H1 (cell line): ENCODE data around the gene CUL9. TPM values are rescaled to one million over a fixed set of nuclear protein-coding genes. Genes with fewer than 3 reads are reported as not detected.

Source experiments
- CTCF ChIA-PET: fragments of 300-600 bp; sonication (Branson Sonifier 250); formaldehyde crosslinking; loops from one replicate; lab custom pipeline; 2021; ENCODE audit not compliant: partially characterized antibody; lab: Charles Lee
- POLR2A ChIA-PET: fragments of 300-600 bp; sonication (Branson Sonifier 250); formaldehyde crosslinking; loops from one replicate; lab custom pipeline; 2021; ENCODE audit warnings: inconsistent platforms; ENCODE audit not compliant: partially characterized antibody; lab: Charles Lee
- DNase-seq, 2 experiments: peaks; one replicate each; pipeline versions ENCODE4 v3.0.0 to v3.0.0-alpha.2; 2010 to 2022; ENCODE audit warnings: low spot score in 2 of 2, low read depth in 1 of 2, mixed read lengths in 1 of 2
- FAIRE-seq: peaks from 2 replicates; lab custom pipeline; 2011; peaks lifted over from hg19 to GRCh38; lab: Jason Lieb, UNC
- H2AFZ ChIP-seq: 2 replicates; pipeline ENCODE4 v1.8.1; 2012; ENCODE audit warnings: low read length, inconsistent platforms
- H2AK5ac ChIP-seq: 2 replicates; pipeline ENCODE4 v1.6.1; 2013; ENCODE audit warnings: low read depth, low read length
- H2BK120ac ChIP-seq: replicated peaks from 2 replicates; pipeline ENCODE3; 2013; ENCODE audit warnings: low read depth, low read length, inconsistent platforms
- H2BK12ac ChIP-seq: 2 replicates; pipeline ENCODE4 v1.6.1; 2013; ENCODE audit warnings: low read depth, low read length
- H2BK15ac ChIP-seq: 2 replicates; pipeline ENCODE4 v1.6.1; 2013; ENCODE audit warnings: low read length
- H2BK20ac ChIP-seq: 2 replicates; pipeline ENCODE4 v1.6.1; 2013; ENCODE audit warnings: low read length
- H2BK5ac ChIP-seq: 2 replicates; pipeline ENCODE4 v1.6.1; 2013; ENCODE audit warnings: low read depth, low read length
- H3K14ac ChIP-seq: 2 replicates; pipeline ENCODE4 v1.6.1; 2013; ENCODE audit warnings: inconsistent platforms; ENCODE audit not compliant: insufficient read length
- H3K18ac ChIP-seq: 2 replicates; pipeline ENCODE4 v1.6.1; 2013; ENCODE audit warnings: low read length; ENCODE audit errors: extremely low read depth
- H3K23ac ChIP-seq: 2 replicates; pipeline ENCODE4 v1.6.1; 2013; ENCODE audit warnings: inconsistent platforms; ENCODE audit not compliant: insufficient read length
- H3K23me2 ChIP-seq: 2 replicates; pipeline ENCODE4 v1.6.1; 2013; ENCODE audit warnings: low read depth, low read length
- H3K27ac ChIP-seq: 2 replicates; pipeline ENCODE4 v1.6.1; 2011; ENCODE audit warnings: low read depth, low read length, inconsistent platforms
- H3K27me3 ChIP-seq, 4 experiments: replicated peaks in 1 of 4; 1 replicate in 1 of 4; 2 replicates in 3 of 4; pipeline versions ENCODE4 v1.6.1 to v1.8.1; 2011 to 2013; ENCODE audit warnings: low read length in 3 of 4, mild to moderate bottlenecking in 3 of 4, inconsistent platforms in 2 of 4, mixed read lengths in 2 of 4, moderate library complexity in 1 of 4; ENCODE audit not compliant: control insufficient read depth in 3 of 4, insufficient read depth in 3 of 4; ENCODE audit errors: extremely low read depth in 1 of 4
- H3K36me3 ChIP-seq, 4 experiments: 2 replicates each; pipeline versions ENCODE4 v1.6.1 to v1.8.1; 2011 to 2013; ENCODE audit warnings: mild to moderate bottlenecking in 4 of 4, low read length in 3 of 4, moderate library complexity in 2 of 4, control low read depth in 1 of 4, inconsistent platforms in 1 of 4; ENCODE audit not compliant: insufficient read depth in 4 of 4, control insufficient read depth in 2 of 4
- H3K4ac ChIP-seq: replicated peaks from 2 replicates; pipeline ENCODE3; 2013; ENCODE audit warnings: low read length, low read depth, mixed read lengths, inconsistent platforms; ENCODE audit not compliant: insufficient read length
- H3K4me1 ChIP-seq, 4 experiments: replicated peaks in 1 of 4; 1 replicate in 1 of 4; 2 replicates in 3 of 4; pipeline versions ENCODE4 v1.6.1 to v1.8.1; 2011 to 2013; ENCODE audit warnings: low read length in 3 of 4, inconsistent platforms in 2 of 4, mixed read lengths in 1 of 4; ENCODE audit not compliant: insufficient read depth in 4 of 4, control insufficient read depth in 3 of 4
- H3K4me2 ChIP-seq, 2 experiments: 2 replicates each; pipeline versions ENCODE4 v1.6.1 to v1.8.1; 2011 to 2013; ENCODE audit warnings: low read depth in 2 of 2, low read length in 2 of 2, control low read depth in 1 of 2, inconsistent platforms in 1 of 2, mild to moderate bottlenecking in 1 of 2; ENCODE audit not compliant: insufficient read depth in 1 of 2
- H3K4me3 ChIP-seq, 4 experiments: fragments of 200-600, 300-600 bp in 1 of 4; sonication (generic), shearing (Covaris generic), sonication (Bioruptor Twin) in 1 of 4; 2 replicates each; pipeline versions ENCODE4 v1.5.1 to v1.8.1; 2011 to 2016; ENCODE audit warnings: low read length in 4 of 4, low read depth in 3 of 4, control low read depth in 2 of 4, inconsistent platforms in 2 of 4, mild to moderate bottlenecking in 2 of 4, mixed read lengths in 1 of 4, moderate library complexity in 1 of 4; ENCODE audit not compliant: insufficient read depth in 2 of 4; ENCODE audit errors: extremely low read depth in 1 of 4
- H3K56ac ChIP-seq: replicated peaks from 2 replicates; pipeline ENCODE3; 2013; ENCODE audit warnings: low read depth, mild to moderate bottlenecking, mixed read lengths, low read length, inconsistent platforms; ENCODE audit not compliant: insufficient read length
- H3K79me1 ChIP-seq: 2 replicates; pipeline ENCODE4 v1.6.1; 2013; ENCODE audit warnings: low read depth, low read length, control low read depth
- H3K79me2 ChIP-seq, 2 experiments: 2 replicates each; pipeline versions ENCODE4 v1.6.1 to v1.8.1; 2012 to 2013; ENCODE audit warnings: low read length in 2 of 2, mild to moderate bottlenecking in 2 of 2, inconsistent platforms in 1 of 2; ENCODE audit not compliant: insufficient read depth in 2 of 2, control insufficient read depth in 1 of 2
- H3K9ac ChIP-seq, 4 experiments: replicated peaks in 1 of 4; 1 replicate in 1 of 4; 2 replicates in 3 of 4; pipeline versions ENCODE4 v1.6.1 to v1.8.1; 2011 to 2013; ENCODE audit warnings: low read depth in 3 of 4, low read length in 3 of 4, control low read depth in 2 of 4, mild to moderate bottlenecking in 2 of 4, moderate library complexity in 2 of 4, inconsistent platforms in 1 of 4; ENCODE audit errors: extremely low read depth in 1 of 4
- H3K9me3 ChIP-seq, 2 experiments: 2 replicates each; pipeline versions ENCODE4 v1.6.1 to v1.8.1; 2012 to 2013; ENCODE audit warnings: mild to moderate bottlenecking in 2 of 2, moderate library complexity in 2 of 2, control low read depth in 1 of 2, inconsistent platforms in 1 of 2, low read depth in 1 of 2, low read length in 1 of 2, mixed read lengths in 1 of 2; ENCODE audit not compliant: insufficient read depth in 2 of 2
- H4K20me1 ChIP-seq, 2 experiments: replicated peaks in 1 of 2; 2 replicates each; pipeline versions ENCODE3 to v1.8.1; 2011 to 2013; ENCODE audit warnings: inconsistent platforms in 2 of 2, low read length in 2 of 2, mild to moderate bottlenecking in 1 of 2; ENCODE audit not compliant: insufficient read depth in 2 of 2, control insufficient read depth in 1 of 2
- H4K5ac ChIP-seq: 2 replicates; pipeline ENCODE4 v1.6.1; 2013; ENCODE audit warnings: low read length, low read depth, mixed read lengths, inconsistent platforms; ENCODE audit not compliant: insufficient read length
- H4K8ac ChIP-seq: 2 replicates; pipeline ENCODE4 v1.8.0; 2013; ENCODE audit warnings: mild to moderate bottlenecking, moderate library complexity, low read length, inconsistent platforms; ENCODE audit not compliant: insufficient read depth; ENCODE audit errors: extremely low read depth
- H4K91ac ChIP-seq: replicated peaks from 2 replicates; pipeline ENCODE3; 2013; ENCODE audit warnings: low read length, mixed read lengths, inconsistent platforms; ENCODE audit not compliant: insufficient read length
- CBX5 ChIP-seq: fragments of 300-800, 300-1000 bp; sonication (generic); IDR thresholded peaks from 2 replicates; pipeline ENCODE4 v1.7.1; 2016; ENCODE audit warnings: antibody characterized with exemption, low read length, low read depth
- CHD2 ChIP-seq: IDR thresholded peaks from 2 replicates; pipeline ENCODE4 v1.6.1; 2012; ENCODE audit warnings: low read length, improper control_type of control experiment
- CTBP2 ChIP-seq: IDR thresholded peaks from 2 replicates; pipeline ENCODE4 v1.7.0; 2011; ENCODE audit warnings: borderline replicate concordance, mild to moderate bottlenecking, moderate library complexity, mixed read lengths, low read length; ENCODE audit not compliant: insufficient read depth, insufficient read length
- CTCF ChIP-seq, 3 experiments: IDR thresholded peaks; 1 replicate in 2 of 3; 2 replicates in 1 of 3; pipeline versions ENCODE4 v1.5.1 to v1.6.1; 2011; ENCODE audit warnings: low read length in 3 of 3, mild to moderate bottlenecking in 3 of 3, inconsistent platforms in 2 of 3, low read depth in 1 of 3, moderate library complexity in 1 of 3; ENCODE audit not compliant: insufficient read depth in 1 of 3; ENCODE audit errors: control extremely low read depth in 1 of 3
- EZH2 ChIP-seq: fragments of 200-600 bp; sonication (generic); IDR thresholded peaks from 2 replicates; pipeline ENCODE4 v1.7.1; 2012; ENCODE audit warnings: low read depth, mild to moderate bottlenecking, moderate library complexity, low read length, inconsistent platforms; ENCODE audit not compliant: severe bottlenecking
- GTF2F1 ChIP-seq: IDR thresholded peaks from 2 replicates; pipeline ENCODE4 v1.6.1; 2012; ENCODE audit warnings: low read depth, low read length, improper control_type of control experiment, borderline replicate concordance
- TAF7 ChIP-seq: optimal IDR thresholded peaks from 2 replicates; pipeline ENCODE3; 2011; ENCODE audit warnings: low read depth, mild to moderate bottlenecking, inconsistent platforms, low read length, moderate library complexity, borderline replicate concordance
- TEAD4 ChIP-seq: IDR thresholded peaks from 2 replicates; pipeline ENCODE4 v1.6.1; 2012; ENCODE audit warnings: low read depth, low read length, inconsistent platforms, mixed read lengths
- ZNF274 ChIP-seq: IDR thresholded peaks from 2 replicates; pipeline ENCODE4 v1.7.0; 2012; ENCODE audit warnings: low read length, borderline replicate concordance; ENCODE audit errors: extremely low read depth
- WGBS, 2 experiments: shearing (Covaris generic) in 1 of 2; methylation state at CpG; one replicate each; pipeline versions ENCODE4 v1.1.6 to v1.1.7; 2013 to 2015; ENCODE audit warnings: low lambda C conversion rate in 2 of 2, mixed read lengths in 2 of 2, inconsistent platforms in 1 of 2, low coverage in 1 of 2, missing lambda C conversion rate in 1 of 2; ENCODE audit not compliant: insufficient replicate concordance in 2 of 2, insufficient coverage in 1 of 2, insufficient read length in 1 of 2; ENCODE audit errors: extremely low coverage in 1 of 2, missing lambda C conversion rate in 1 of 2; 5-methylcytosine and 5-hydroxymethylcytosine counted together
- polyA plus RNA-seq, 7 experiments: library from polyadenylated mRNA; depleted of rRNA in 3 of 7; stranded (reverse) in 5 of 7; unstranded in 2 of 7; fragments of >200 nt in 5 of 7; fragments of 200-250 nt in 2 of 7; gene quantifications; 1 replicate in 5 of 7; 2 replicates in 1 of 7; 4 replicates in 1 of 7; pipeline versions ENCODE4 v1.2.1 to v1.2.3, GENCODE V29; 2011 to 2013; ENCODE audit warnings: missing spikeins in 2 of 7, mixed read lengths in 2 of 7
- total RNA-seq: library from RNA; stranded (reverse); fragmentation: NEBNext Ultra II Directional; extraction: Animal tissue kit (Norgen Biotek cat#: 25700); gene quantifications from 2 replicates; pipeline ENCODE4 v1.2.1, GENCODE V29; 2021
- TF ChIP-seq, protein P1 (sequence below): IDR thresholded peaks from 2 replicates; pipeline ENCODE4 v1.6.1; 2011; ENCODE audit warnings: low read depth, mild to moderate bottlenecking, low read length; ENCODE audit not compliant: insufficient read depth

CUL9 gene
- total and polyA plus RNA-seq, 2 of the 8 experiments (the other 6 are each of a cell fraction or from before 2014, with no cell fraction given), result 7.7 to 9.8 TPM

GRCh38 chr6:43146261-43146660, 35.7 kb upstream of the CUL9 start:
- peaks cover 6 to 15% (median 6%) of the 10 kb centered on the region in 4 experiments; a peak in 5 of 8 replicates for H3K36me3 ChIP-seq
- no peaks in the 10 kb centered on the region for H3K23me2 ChIP-seq
- no peak overlapping the region for H3K4me2 ChIP-seq
- FAIRE-seq (no peak), DNase-seq (no peak)
- H2AFZ ChIP-seq, result no peak overlapping the region
- no peak overlapping the region for H3K56ac ChIP-seq
- H2AK5ac ChIP-seq, result no peak overlapping the region
- H3K9me3 ChIP-seq, result no peaks in the 10 kb centered on the region
- H3K27ac ChIP-seq, result no peak overlapping the region
- H2BK12ac ChIP-seq, result no peak overlapping the region
- no peak overlapping the region for H3K4ac ChIP-seq
- H2BK15ac ChIP-seq, result no peak overlapping the region
- no peak overlapping the region for H3K4me3 ChIP-seq
- H2BK20ac ChIP-seq, result no peak overlapping the region
- ChIA-PET CTCF (interaction anchor here (0.9 to 3.4 kb wide), 8 partner anchors 10 to 136 kb away, joined by 3 to 23 read pairs (median 5); no protein-coding TSS in a partner anchor), POLR2A (interaction anchor here (1.0 to 1.2 kb wide), 3 partner anchors 26 to 167 kb away, joined by 3 to 4 read pairs (median 3); partner anchors contain the start of gene PEX6)
- no peak overlapping the region for H4K5ac ChIP-seq
- H3K79me1 ChIP-seq, result no peaks in the 10 kb centered on the region
- H3K14ac ChIP-seq, result no peak overlapping the region
- no peak overlapping the region for H2BK5ac ChIP-seq
- H3K4me1 ChIP-seq, result peaks cover 0 to 6% (median 3%) of the 10 kb centered on the region in 4 experiments; a peak in 3 of 7 replicates
- H4K91ac ChIP-seq, result no peak overlapping the region
- H3K27me3 ChIP-seq, result no peaks in the 10 kb centered on the region
- 81% methylated on average over 3 of the region's 3 CpGs; no CpG with 5 or more reads in 1 of the 2 experiments for WGBS, 2 experiments
- H2BK120ac ChIP-seq, result no peak overlapping the region
- H3K18ac ChIP-seq, result no peak overlapping the region
- no peaks in the 10 kb centered on the region for H3K79me2 ChIP-seq
- no peaks in the 10 kb centered on the region for H4K20me1 ChIP-seq
- H4K8ac ChIP-seq, result no peak overlapping the region
- no peak overlapping the region for H3K9ac ChIP-seq
- no peak overlapping the region for H3K23ac ChIP-seq
- no peak for TF ChIP-seq CBX5
- TF ChIP-seq TEAD4, result no peak
- no peak for TF ChIP-seq CHD2
- TF ChIP-seq CTBP2, result no peak
- TF ChIP-seq, protein P1, sequence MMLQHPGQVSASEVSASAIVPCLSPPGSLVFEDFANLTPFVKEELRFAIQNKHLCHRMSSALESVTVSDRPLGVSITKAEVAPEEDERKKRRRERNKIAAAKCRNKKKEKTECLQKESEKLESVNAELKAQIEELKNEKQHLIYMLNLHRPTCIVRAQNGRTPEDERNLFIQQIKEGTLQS, result no peak
- TF ChIP-seq ZNF274, result no peak
- TF ChIP-seq CTCF (IDR thresholded peaks at IDR 0.05; ENCODE audit: control extremely low read depth in 1 of 3, insufficient read depth in 1 of 3, low read depth in 1 of 3, low read length in 3 of 3), result no peak
- no peak for TF ChIP-seq GTF2F1
- TF ChIP-seq TAF7, result no peak
- no peak for TF ChIP-seq EZH2
